IMR-90 (cell line): ENCODE data around the gene FAM98C. TPM values are rescaled to one million over a fixed set of nuclear protein-coding genes. Genes with fewer than 3 reads are reported as not detected.

Source experiments
- ATAC-seq: fragments of 200-7000 bp; cut with Tn5 transposase; 2 replicates; pipeline ENCODE4 v1.9.1; 2020; ENCODE audit warnings: low read depth, mild to moderate bottlenecking, moderate library complexity
- BruUV-seq: library from RNA; stranded (reverse); fragments of 400-500 nt; replicated peaks from 2 replicates; lab custom pipeline; 2021; lab: Mats Ljungman, UMichigan
- CTCF ChIA-PET: fragments of 300-600 bp; formaldehyde crosslinking; extraction: SDS; loops from one replicate; lab custom pipeline; 2021; ENCODE audit warnings: antibody characterized with exemption; lab: Yijun Ruan, JAX
- POLR2A ChIA-PET: fragments of 300-600 bp; sonication (Branson Sonifier 250); formaldehyde crosslinking; loops from one replicate; lab custom pipeline; 2022; ENCODE audit warnings: antibody characterized with exemption; ENCODE audit not compliant: unreplicated experiment; lab: Charles Lee
- DNase-seq: peaks from one replicate; pipeline ENCODE4 v3.0.0; 2013
- H2AFZ ChIP-seq: replicated peaks from 2 replicates; pipeline ENCODE3; 2013; ENCODE audit warnings: low read length, mild to moderate bottlenecking; ENCODE audit not compliant: poor library complexity
- H2AK5ac ChIP-seq: 2 replicates; pipeline ENCODE4 v1.6.1; 2013; ENCODE audit warnings: low read depth, low read length, inconsistent platforms
- H2AK9ac ChIP-seq: replicated peaks from 2 replicates; pipeline ENCODE3; 2013; ENCODE audit warnings: mild to moderate bottlenecking, low read depth, low read length, moderate library complexity; ENCODE audit not compliant: poor library complexity
- H2BK120ac ChIP-seq: 2 replicates; pipeline ENCODE4 v1.6.1; 2013; ENCODE audit warnings: low read depth, low read length, inconsistent platforms
- H2BK15ac ChIP-seq: 3 replicates; pipeline ENCODE4 v1.6.1; 2013; ENCODE audit warnings: low read depth, low read length, inconsistent platforms
- H2BK20ac ChIP-seq: 2 replicates; pipeline ENCODE4 v1.6.1; 2013; ENCODE audit warnings: low read depth, mild to moderate bottlenecking, inconsistent platforms, low read length, moderate library complexity
- H2BK5ac ChIP-seq: 2 replicates; pipeline ENCODE4 v1.6.1; 2013; ENCODE audit warnings: mild to moderate bottlenecking, low read depth, low read length, inconsistent platforms; ENCODE audit not compliant: poor library complexity, severe bottlenecking
- H3K14ac ChIP-seq: replicated peaks from 2 replicates; pipeline ENCODE4 v1.6.1; 2013; ENCODE audit warnings: low read depth, low read length, inconsistent platforms
- H3K18ac ChIP-seq: 2 replicates; pipeline ENCODE4 v1.6.1; 2013; ENCODE audit warnings: low read depth, low read length, control low read depth
- H3K23ac ChIP-seq: 2 replicates; pipeline ENCODE4 v1.6.1; 2013; ENCODE audit warnings: low read depth, low read length, inconsistent platforms
- H3K27ac ChIP-seq: 2 replicates; pipeline ENCODE4 v1.5.1; 2013; ENCODE audit warnings: mild to moderate bottlenecking, control low read depth, low read length; ENCODE audit not compliant: insufficient read depth
- H3K27me3 ChIP-seq: 2 replicates; pipeline ENCODE4 v1.6.1; 2013; ENCODE audit warnings: low read length; ENCODE audit not compliant: control insufficient read depth, insufficient read depth
- H3K36me3 ChIP-seq: 2 replicates; pipeline ENCODE4 v1.6.1; 2013; ENCODE audit warnings: low read length, mixed read lengths; ENCODE audit not compliant: control insufficient read depth, insufficient read depth
- H3K4ac ChIP-seq: 2 replicates; pipeline ENCODE4 v1.6.1; 2013; ENCODE audit warnings: low read depth, low read length, inconsistent platforms
- H3K4me1 ChIP-seq: 2 replicates; pipeline ENCODE4 v1.6.1; 2013; ENCODE audit warnings: low read length, mixed read lengths; ENCODE audit not compliant: control insufficient read depth, insufficient read depth
- H3K4me2 ChIP-seq: 2 replicates; pipeline ENCODE4 v1.6.1; 2013; ENCODE audit warnings: low read depth, mild to moderate bottlenecking, control low read depth, low read length, moderate library complexity
- H3K4me3 ChIP-seq: 2 replicates; pipeline ENCODE4 v1.5.1; 2013; ENCODE audit warnings: low read depth, mild to moderate bottlenecking, control low read depth, low read length, moderate library complexity; ENCODE audit not compliant: insufficient read depth
- H3K56ac ChIP-seq: 2 replicates; pipeline ENCODE4 v1.6.1; 2013; ENCODE audit warnings: low read length, inconsistent platforms; ENCODE audit not compliant: insufficient read depth; ENCODE audit errors: extremely low read depth
- H3K79me1 ChIP-seq, 2 experiments: 2 replicates each; pipeline ENCODE4 v1.6.1; 2013; ENCODE audit warnings: low read length in 2 of 2, inconsistent platforms in 1 of 2, low read depth in 1 of 2
- H3K9ac ChIP-seq: 2 replicates; pipeline ENCODE4 v1.6.1; 2013; ENCODE audit warnings: low read depth, low read length, control low read depth
- H3K9me1 ChIP-seq: 2 replicates; pipeline ENCODE4 v1.6.1; 2013; ENCODE audit warnings: low read length, inconsistent platforms; ENCODE audit not compliant: insufficient read depth
- H3K9me3 ChIP-seq: 2 replicates; pipeline ENCODE4 v1.6.1; 2013; ENCODE audit warnings: low read length; ENCODE audit not compliant: control insufficient read depth, insufficient read depth
- H4K20me1 ChIP-seq: 2 replicates; pipeline ENCODE4 v1.6.1; 2013; ENCODE audit warnings: low read length, inconsistent platforms; ENCODE audit not compliant: insufficient read depth
- H4K5ac ChIP-seq: 2 replicates; pipeline ENCODE4 v1.6.1; 2013; ENCODE audit warnings: mild to moderate bottlenecking, low read depth, low read length, control low read depth
- H4K8ac ChIP-seq, 2 experiments: 2 replicates each; pipeline ENCODE4 v1.6.1; 2013; ENCODE audit warnings: low read depth in 2 of 2, low read length in 2 of 2, control low read depth in 1 of 2, inconsistent platforms in 1 of 2
- H4K91ac ChIP-seq: 2 replicates; pipeline ENCODE4 v1.6.1; 2013; ENCODE audit warnings: low read depth, low read length, inconsistent platforms; ENCODE audit not compliant: insufficient read depth
- BHLHE40 ChIP-seq: fragments of 150-350 bp; IDR thresholded peaks from 2 replicates; pipeline ENCODE4 v1.6.1; 2016; ENCODE audit warnings: mild to moderate bottlenecking, low read depth, low read length
- CEBPB ChIP-seq: IDR thresholded peaks from 2 replicates; pipeline ENCODE4 v1.6.1; 2012; ENCODE audit warnings: low read depth, low read length, improper control_type of control experiment
- CTCF ChIP-seq: conservative IDR thresholded peaks from 2 replicates; pipeline ENCODE4 v1.5.1; 2012; ENCODE audit warnings: mild to moderate bottlenecking, low read depth, low read length, improper control_type of control experiment
- ELK1 ChIP-seq: fragments of 150-350 bp; IDR thresholded peaks from 2 replicates; pipeline ENCODE4 v1.6.1; 2016; ENCODE audit warnings: low read depth, mild to moderate bottlenecking, low read length, moderate library complexity, borderline replicate concordance
- FOS ChIP-seq: fragments of 150-350 bp; IDR thresholded peaks from 2 replicates; pipeline ENCODE4 v1.6.1; 2016; ENCODE audit warnings: low read depth, low read length
- MAZ ChIP-seq: IDR thresholded peaks from 2 replicates; pipeline ENCODE4 v1.6.1; 2012; ENCODE audit warnings: low read depth, mild to moderate bottlenecking, low read length, improper control_type of control experiment, moderate library complexity, borderline replicate concordance
- POLR2A ChIP-seq: IDR thresholded peaks from 2 replicates; pipeline ENCODE4 v1.6.1; 2012; ENCODE audit warnings: mild to moderate bottlenecking, low read depth, low read length
- RCOR1 ChIP-seq: IDR thresholded peaks from 2 replicates; pipeline ENCODE4 v1.6.1; 2012; ENCODE audit warnings: mild to moderate bottlenecking, low read length, improper control_type of control experiment; ENCODE audit not compliant: insufficient replicate concordance
- RFX5 ChIP-seq: IDR thresholded peaks from 2 replicates; pipeline ENCODE4 v1.8.0; 2012; ENCODE audit warnings: low read depth, mild to moderate bottlenecking, low read length, moderate library complexity
- USF2 ChIP-seq: fragments of 150-350 bp; IDR thresholded peaks from 2 replicates; pipeline ENCODE4 v1.6.1; 2017; ENCODE audit warnings: mild to moderate bottlenecking, antibody characterized with exemption, low read length, low read depth
- WGBS, 2 experiments: methylation state at CpG; one replicate each; pipeline versions ENCODE4 v1.1.5 to v1.1.7; 2013; ENCODE audit warnings: missing lambda C conversion rate in 2 of 2; ENCODE audit not compliant: insufficient read length in 1 of 2; ENCODE audit errors: extremely low coverage in 2 of 2; 5-methylcytosine and 5-hydroxymethylcytosine counted together
- dilution Hi-C: fragments of 300-500 bp; cut with HindIII; formaldehyde crosslinking; loops from one replicate; pipeline ENCODE4 v1.14.3; 2018; ENCODE audit warnings: low sequenced_read_pairs; ENCODE audit not compliant: unreplicated experiment
- in situ Hi-C: fragments of 300-500 bp; cut with MboI; formaldehyde crosslinking; loops from 3 replicates; pipeline ENCODE4 v1.14.3; 2019; ENCODE audit warnings: low sequenced_read_pairs, inconsistent platforms, mixed read lengths
- intact Hi-C: fragments of 100-400 bp; cut with micrococcal nuclease; formaldehyde crosslinking; loops from 2 replicates; pipeline ENCODE4 v1.10.0; 2022
- polyA plus RNA-seq, 3 experiments: library from polyadenylated mRNA; depleted of rRNA; stranded (reverse); fragments of >200 nt; gene quantifications; 2 replicates each; pipeline ENCODE4 v1.2.3, GENCODE V29; 2012; ENCODE audit warnings: low replicate concordance in 1 of 3
- total RNA-seq: library from RNA; depleted of rRNA; stranded (reverse); fragments of >200 nt; gene quantifications from 2 replicates; pipeline ENCODE4 v1.2.3, GENCODE V29; 2012

Gene FAM98C
- total and polyA plus RNA-seq, 2 of the 4 experiments (the other 2 are of a cell fraction): 3.6 to 17.9 TPM

- H3K4me2 ChIP-seq: no peak overlapping the region
- intact Hi-C loops (no loop called here), dilution Hi-C loops (no loop called here), in situ Hi-C loops (no loop called here)
- H2BK15ac ChIP-seq: no peak overlapping the region
- no peak overlapping the region for H3K9ac ChIP-seq
- no peak overlapping the region for H2BK5ac ChIP-seq
- H3K79me1 ChIP-seq: peaks cover 2 to 6% of the 10 kb centered on the region in 2 experiments; a peak in 2 of 4 replicates
- H4K8ac ChIP-seq: no peak overlapping the region
- H3K4ac ChIP-seq: no peak overlapping the region
- no peak overlapping the region; the same call in 1 of the 2 replicates for H3K23ac ChIP-seq
- no peaks in the 10 kb centered on the region for H3K9me3 ChIP-seq
- H2BK120ac ChIP-seq: no peak overlapping the region
- H3K27me3 ChIP-seq: peaks cover 25% of the 10 kb centered on the region
- no peak overlapping the region for H2AK5ac ChIP-seq
- H2AFZ ChIP-seq: no peak overlapping the region
- no peak overlapping the region for H3K4me3 ChIP-seq
- H3K36me3 ChIP-seq: no peaks in the 10 kb centered on the region
- no peak overlapping the region for H3K14ac ChIP-seq
- H3K18ac ChIP-seq: no peak overlapping the region
- H3K56ac ChIP-seq: no peak overlapping the region
- 61% methylated on average over 10 of the region's 12 CpGs; no CpG with 5 or more reads in 1 of the 2 experiments for WGBS, 2 experiments
- no peak overlapping the region for H4K91ac ChIP-seq
- peaks cover 2% of the 10 kb centered on the region for H4K20me1 ChIP-seq
- no peak overlapping the region for H3K27ac ChIP-seq
- H3K9me1 ChIP-seq: no peaks in the 10 kb centered on the region
- H3K4me1 ChIP-seq: no peaks in the 10 kb centered on the region
- TF ChIP-seq FOS: no peak
- TF ChIP-seq RCOR1: no peak
- TF ChIP-seq CEBPB: no peak
- TF ChIP-seq CTCF: no peak
- TF ChIP-seq USF2: no peak
- no peak for TF ChIP-seq RFX5
- TF ChIP-seq ELK1: no peak
- TF ChIP-seq BHLHE40: no peak
- no peak for TF ChIP-seq POLR2A
- TF ChIP-seq MAZ: no peak
- no peak overlapping the region for H2BK20ac ChIP-seq
- ATAC-seq (no peak), DNase-seq (no peak)
- H2AK9ac ChIP-seq: no peak overlapping the region
- ChIA-PET CTCF (no interaction called here), POLR2A (no interaction called here)
- no peak overlapping the region for H4K5ac ChIP-seq
- BruUV-seq: no TSS peak
Observed at GRCh38 chr19:38370299-38370698, 32.6 kb upstream of the FAM98C start.
